ENCODE data around the gene UGT1A8.

DNA sequence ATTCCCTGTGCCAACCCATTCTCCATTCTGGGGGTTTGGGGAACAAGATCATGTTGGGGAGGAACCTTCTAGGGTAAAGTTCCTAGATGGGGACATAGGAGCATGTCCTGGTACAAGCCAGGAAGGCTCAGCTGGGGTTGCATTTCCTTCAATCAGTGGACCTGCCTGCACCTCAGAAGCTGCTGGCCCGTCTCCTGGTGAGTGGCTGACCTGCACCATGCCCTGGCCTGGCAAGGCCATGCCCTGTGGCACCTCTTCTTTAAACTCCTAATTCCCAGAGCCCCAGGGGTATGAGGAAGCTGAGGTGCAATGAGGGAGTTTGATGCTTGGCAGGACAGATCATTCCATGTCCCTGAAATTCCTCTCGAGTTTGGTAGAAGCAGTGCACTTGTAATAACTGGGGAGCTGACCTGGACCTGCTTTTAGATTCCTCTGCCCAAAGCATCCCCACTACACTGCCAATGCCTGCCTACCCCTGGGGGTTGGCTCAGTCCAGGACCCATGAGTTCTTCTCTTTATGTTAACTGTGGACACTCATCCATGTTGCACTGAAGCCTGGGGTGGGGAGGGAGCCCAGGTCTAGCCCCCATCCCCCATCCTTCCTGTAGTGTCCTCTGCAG, 186.0 kb downstream of the UGT1A8 start:
- TF ChIP-seq, protein P1, sequence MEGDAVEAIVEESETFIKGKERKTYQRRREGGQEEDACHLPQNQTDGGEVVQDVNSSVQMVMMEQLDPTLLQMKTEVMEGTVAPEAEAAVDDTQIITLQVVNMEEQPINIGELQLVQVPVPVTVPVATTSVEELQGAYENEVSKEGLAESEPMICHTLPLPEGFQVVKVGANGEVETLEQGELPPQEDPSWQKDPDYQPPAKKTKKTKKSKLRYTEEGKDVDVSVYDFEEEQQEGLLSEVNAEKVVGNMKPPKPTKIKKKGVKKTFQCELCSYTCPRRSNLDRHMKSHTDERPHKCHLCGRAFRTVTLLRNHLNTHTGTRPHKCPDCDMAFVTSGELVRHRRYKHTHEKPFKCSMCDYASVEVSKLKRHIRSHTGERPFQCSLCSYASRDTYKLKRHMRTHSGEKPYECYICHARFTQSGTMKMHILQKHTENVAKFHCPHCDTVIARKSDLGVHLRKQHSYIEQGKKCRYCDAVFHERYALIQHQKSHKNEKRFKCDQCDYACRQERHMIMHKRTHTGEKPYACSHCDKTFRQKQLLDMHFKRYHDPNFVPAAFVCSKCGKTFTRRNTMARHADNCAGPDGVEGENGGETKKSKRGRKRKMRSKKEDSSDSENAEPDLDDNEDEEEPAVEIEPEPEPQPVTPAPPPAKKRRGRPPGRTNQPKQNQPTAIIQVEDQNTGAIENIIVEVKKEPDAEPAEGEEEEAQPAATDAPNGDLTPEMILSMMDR (conservative IDR thresholded peaks at IDR 0.05; ENCODE audit: low read length) = no peak
- no peak for TF ChIP-seq EZH2phosphoT487 (IDR thresholded peaks at IDR 0.05; ENCODE audit: borderline replicate concordance, low read depth, low read length)

Measured in OCI-LY7 (cell line).